K562 (cell line): ENCODE data around the gene TMA16. TPM values are rescaled to one million over a fixed set of nuclear protein-coding genes. Genes with fewer than 3 reads are reported as not detected.

Experiments
- ARID1B ChIP-seq: fragments of 450-650 bp; IDR thresholded peaks from 2 replicates; pipeline ENCODE4 v1.6.1; 2016; ENCODE audit warnings: antibody characterized with exemption, mild to moderate bottlenecking, inconsistent platforms
- FOSL1 ChIP-seq: fragments of 200-800 bp; sonication (Bioruptor generic); conservative IDR thresholded peaks from 2 replicates; pipeline ENCODE4 v1.6.1; 2016; ENCODE audit warnings: missing genetic modification characterization, missing compliant biosample characterization
- FOXO4 ChIP-seq: fragments of 450-650 bp; formaldehyde crosslinking; IDR thresholded peaks from 2 replicates; pipeline ENCODE4 v1.4.0; 2020; ENCODE audit warnings: mild to moderate bottlenecking, moderate library complexity
- HEY1 ChIP-seq: fragments of 250-450 bp; sonication (Bioruptor Pico); IDR thresholded peaks from 2 replicates; pipeline ENCODE4 v1.5.0; 2020; ENCODE audit warnings: mild to moderate bottlenecking, moderate library complexity, borderline replicate concordance
- LCOR ChIP-seq: sonication (generic); formaldehyde crosslinking; IDR thresholded peaks from 2 replicates; pipeline ENCODE4 v1.8.0; 2022; ENCODE audit warnings: mild to moderate bottlenecking, missing genetic modification reagents
- NONO ChIP-seq, 2 experiments: fragments of 200-400 bp in 1 of 2; fragments of 450-650 bp in 1 of 2; formaldehyde crosslinking in 1 of 2; IDR thresholded peaks; 2 replicates each; pipeline ENCODE4 v1.6.1; 2017; ENCODE audit warnings: low read depth in 2 of 2, mild to moderate bottlenecking in 2 of 2, moderate library complexity in 2 of 2, low read length in 1 of 2
- NR1H2 ChIP-seq: sonication (generic); formaldehyde crosslinking; IDR thresholded peaks from 2 replicates; pipeline ENCODE4 v1.4.0; 2020; ENCODE audit warnings: mild to moderate bottlenecking, missing genetic modification reagents
- PURB ChIP-seq: sonication (generic); formaldehyde crosslinking; IDR thresholded peaks from 2 replicates; pipeline ENCODE4 v1.9.0; 2021; ENCODE audit warnings: low read depth, mild to moderate bottlenecking, missing genetic modification reagents
- RBM22 ChIP-seq: fragments of 200-400 bp; formaldehyde crosslinking; IDR thresholded peaks from 2 replicates; pipeline ENCODE4 v1.6.1; 2018; ENCODE audit warnings: low read length, low read depth; ENCODE audit not compliant: poor library complexity, severe bottlenecking
- RBM34 ChIP-seq: fragments of 200-400 bp; formaldehyde crosslinking; IDR thresholded peaks from 2 replicates; pipeline ENCODE4 v1.6.1; 2018; ENCODE audit warnings: low read length, borderline replicate concordance; ENCODE audit not compliant: insufficient read depth
- TCFL5 ChIP-seq: fragments of 250-450 bp; sonication (Bioruptor Pico); conservative IDR thresholded peaks from 2 replicates; pipeline ENCODE4 v1.6.1; 2021; ENCODE audit warnings: mild to moderate bottlenecking, moderate library complexity, matching md5 sums
- TEAD1 ChIP-seq, 2 experiments: fragments of 450-650 bp in 1 of 2; sonication (generic) in 1 of 2; formaldehyde crosslinking; IDR thresholded peaks; 2 replicates each; pipeline versions ENCODE4 v1.4.0 to v1.8.0; 2020 to 2022; ENCODE audit warnings: mild to moderate bottlenecking in 2 of 2, missing genetic modification reagents in 1 of 2
- THAP12 ChIP-seq: fragments of 250-450 bp; sonication (Bioruptor Pico); IDR thresholded peaks from 2 replicates; pipeline ENCODE4 v1.9.0; 2021; ENCODE audit warnings: mild to moderate bottlenecking, inconsistent platforms
- TOE1 ChIP-seq, 2 experiments: fragments of 450-650 bp in 1 of 2; sonication (generic) in 1 of 2; formaldehyde crosslinking in 1 of 2; IDR thresholded peaks; 2 replicates each; pipeline versions ENCODE4 v1.7.1 to v1.8.0; 2016 to 2022; ENCODE audit warnings: borderline replicate concordance in 2 of 2, mild to moderate bottlenecking in 2 of 2, antibody characterized with exemption in 1 of 2, inconsistent platforms in 1 of 2, low read depth in 1 of 2, missing genetic modification reagents in 1 of 2, moderate library complexity in 1 of 2
- ZFX ChIP-seq: sonication (generic); formaldehyde crosslinking; IDR thresholded peaks from 2 replicates; pipeline ENCODE4 v1.8.0; 2022; ENCODE audit warnings: mild to moderate bottlenecking, missing genetic modification reagents, moderate library complexity
- ZNF408 ChIP-seq: fragments of 250-450 bp; sonication (Bioruptor Pico); IDR thresholded peaks from 2 replicates; pipeline ENCODE4 v1.4.0; 2020; ENCODE audit warnings: low read depth, mild to moderate bottlenecking, moderate library complexity
- ZNF592 ChIP-seq: fragments of 450-650 bp; IDR thresholded peaks from 2 replicates; pipeline ENCODE4 v1.6.1; 2017; ENCODE audit warnings: antibody characterized with exemption, mild to moderate bottlenecking
- ZNF668 ChIP-seq: fragments of 250-450 bp; sonication (Bioruptor Pico); IDR thresholded peaks from 2 replicates; pipeline ENCODE4 v1.8.0; 2022; ENCODE audit warnings: mild to moderate bottlenecking, inconsistent platforms
- polyA plus RNA-seq, 8 experiments: library from polyadenylated mRNA; depleted of rRNA in 4 of 8; stranded (reverse) in 5 of 8; unstranded in 3 of 8; fragments of >200 nt; fragmentation: Nextera tagmentation in 2 of 8; fragmentation: Illumina TruSeq in 1 of 8; extraction: Ambion mirVana in 2 of 8; extraction: Trizol in 1 of 8; gene quantifications; 2 replicates each; pipeline versions ENCODE4 v1.2.1 to v1.2.3, GENCODE V29; 2011 to 2014; ENCODE audit warnings: inconsistent platforms in 1 of 8, missing spikeins in 1 of 8
- total RNA-seq, 7 experiments: library from RNA; depleted of rRNA in 6 of 7; stranded (reverse); fragments of >200 nt in 6 of 7; fragmentation: Illumina TruSeq in 2 of 7; extraction: Trizol in 2 of 7; gene quantifications; 2 replicates each; pipeline versions ENCODE4 v1.2.1 to v1.2.3, GENCODE V29; 2011 to 2021; ENCODE audit warnings: low replicate concordance in 1 of 7

Gene TMA16
- total and polyA plus RNA-seq, 9 of the 15 experiments (the other 6 are each of a cell fraction or from before 2014, with no cell fraction given) = 27.7 to 74.8 (median 66.6) TPM

GRCh38 chr4:163494360-163495241 is at the start of gene TMA16 (continued):
- TF ChIP-seq RBM34 (no peak), NONO (IDR thresholded peaks at IDR 0.05; ENCODE audit: low read depth in 2 of 2, low read length in 1 of 2) (no peak), NR1H2 (0 out of 2 replicates have a peak, but pooled peaks have one; percentile 28), THAP12 (CRISPR knock-in tag) (peak; percentile 34; the same call in 1 of the 2 replicates), ZFX (CRISPR knock-in tag) (peak; percentile 96), FOSL1 (tag) (peak; percentile 23; the same call in 1 of the 2 replicates), RBM22 (no peak), ARID1B (no peak), TCFL5 (CRISPR knock-in tag) (no peak), TEAD1 (CRISPR knock-in tag; IDR thresholded peaks at IDR 0.05) (no peak), PURB (no peak), ZNF668 (CRISPR knock-in tag) (no peak), ZNF592 (peak; percentile 26; the same call in 1 of the 2 replicates), ZNF408 (CRISPR knock-in tag) (no peak), HEY1 (no peak), LCOR (CRISPR knock-in tag) (peak; percentile 80; the same call in 1 of the 2 replicates), FOXO4 (no peak), TOE1 (IDR thresholded peaks at IDR 0.05; ENCODE audit: borderline replicate concordance) (peak; percentile 80), TOE1 (CRISPR knock-in tag; IDR thresholded peaks at IDR 0.05; ENCODE audit: borderline replicate concordance, low read depth) (no peak)
